Measurements from ENCODE around the gene ARHGEF10L. TPM values are rescaled to one million over a fixed set of nuclear protein-coding genes. Genes with fewer than 3 reads are reported as not detected.

ARHGEF10L gene
- polyA plus RNA-seq, 1 donor (not counting 4 experiments of a cell fraction or from before 2014, with no cell fraction given), result 2.4 TPM

GRCh38 chr1:17664322-17664721, 124.8 kb downstream of the ARHGEF10L start:
- Histone ChIP-seq H3K27ac (ENCODE audit: control insufficient read depth, insufficient read depth, low read length) (no peak overlapping the region), H3K4me1 (ENCODE audit: control insufficient read depth, extremely low read depth, insufficient read depth, low read length) (no peaks in the 10 kb centered on the region), H4K20me1 (ENCODE audit: control insufficient read depth, extremely low read depth, insufficient read depth, low read length) (no peaks in the 10 kb centered on the region), H3K9me3 (ENCODE audit: control insufficient read depth, low read depth, low read length) (no peaks in the 10 kb centered on the region), H3K79me2 (ENCODE audit: control insufficient read depth, insufficient read depth, low read length) (no peaks in the 10 kb centered on the region), H3K9ac (ENCODE audit: control insufficient read depth, extremely low read depth, insufficient read depth, low read length) (no peak overlapping the region), H3K4me2 (ENCODE audit: control insufficient read depth, extremely low read depth, insufficient read depth, low read depth, low read length) (no peak overlapping the region), H3K27me3 (ENCODE audit: control insufficient read depth, extremely low read depth, insufficient read depth, low read length) (no peaks in the 10 kb centered on the region), H2AFZ (ENCODE audit: control insufficient read depth, low read length) (no peak overlapping the region), H3K9me1 (ENCODE audit: control insufficient read depth, extremely low read depth, insufficient read depth, low read length) (no peaks in the 10 kb centered on the region), H3K36me3 (ENCODE audit: control insufficient read depth in 2 of 2, extremely low read depth in 1 of 2, insufficient read depth in 2 of 2, low read length in 2 of 2) (peaks cover 0 to 4% of the 10 kb centered on the region in 2 experiments), H3K4me3 (ENCODE audit: control insufficient read depth in 2 of 3, extremely low read depth in 1 of 3, insufficient read depth in 2 of 3, low read depth in 1 of 3, low read length in 3 of 3) (no peak overlapping the region)
- DNase-seq (ENCODE audit: low read depth, low spot score) (no peak), FAIRE-seq (no peak)
- TF ChIP-seq EZH2 (IDR thresholded peaks at IDR 0.05; ENCODE audit: low read length) (no peak), CTCF (optimal IDR thresholded peaks at IDR 0.05 in 1 of 3, IDR thresholded peaks at IDR 0.05 in 1 of 3, conservative IDR thresholded peaks at IDR 0.05 in 1 of 3; ENCODE audit: extremely low read depth in 1 of 3, insufficient read depth in 2 of 3, low read length in 3 of 3) (peak in 1 of 3 experiments; percentile 13)
- dilution Hi-C loops (cut with MboI; ENCODE audit: extremely low pct_ligation_motif_present, low sequenced_read_pairs), result no loop called here

- DNase-seq (ENCODE audit: low read depth, low spot score), result no peak
- TF ChIP-seq CTCF (optimal IDR thresholded peaks at IDR 0.05 in 1 of 3, IDR thresholded peaks at IDR 0.05 in 1 of 3, conservative IDR thresholded peaks at IDR 0.05 in 1 of 3; ENCODE audit: extremely low read depth in 1 of 3, insufficient read depth in 2 of 3, low read length in 3 of 3) (no peak), EZH2 (IDR thresholded peaks at IDR 0.05; ENCODE audit: low read length) (no peak)
- H3K4me2 ChIP-seq (ENCODE audit: control insufficient read depth, extremely low read depth, insufficient read depth, low read depth, low read length), result no peak overlapping the region
- no peak overlapping the region for H3K27ac ChIP-seq (ENCODE audit: control insufficient read depth, insufficient read depth, low read length)
- no peaks in the 10 kb centered on the region for H3K27me3 ChIP-seq (ENCODE audit: control insufficient read depth, extremely low read depth, insufficient read depth, low read length)
- no peaks in the 10 kb centered on the region for H3K4me1 ChIP-seq (ENCODE audit: control insufficient read depth, extremely low read depth, insufficient read depth, low read length)
- no peak overlapping the region for H3K9ac ChIP-seq (ENCODE audit: control insufficient read depth, extremely low read depth, insufficient read depth, low read length)
- H2AFZ ChIP-seq (ENCODE audit: control insufficient read depth, low read length), result no peak overlapping the region
- H3K9me3 ChIP-seq (ENCODE audit: control insufficient read depth, low read depth, low read length), result no peaks in the 10 kb centered on the region
- FAIRE-seq, result no peak
- H3K4me3 ChIP-seq (ENCODE audit: control insufficient read depth in 2 of 3, extremely low read depth in 1 of 3, insufficient read depth in 2 of 3, low read depth in 1 of 3, low read length in 3 of 3), result no peak overlapping the region
- peaks cover 0 to 4% of the 10 kb centered on the region in 2 experiments for H3K36me3 ChIP-seq (ENCODE audit: control insufficient read depth in 2 of 2, extremely low read depth in 1 of 2, insufficient read depth in 2 of 2, low read length in 2 of 2)
- no peaks in the 10 kb centered on the region for H4K20me1 ChIP-seq (ENCODE audit: control insufficient read depth, extremely low read depth, insufficient read depth, low read length)
- no peaks in the 10 kb centered on the region for H3K9me1 ChIP-seq (ENCODE audit: control insufficient read depth, extremely low read depth, insufficient read depth, low read length)
- no peaks in the 10 kb centered on the region for H3K79me2 ChIP-seq (ENCODE audit: control insufficient read depth, insufficient read depth, low read length)
- dilution Hi-C loops (cut with MboI; ENCODE audit: extremely low pct_ligation_motif_present, low sequenced_read_pairs), result no loop called here
Observed at GRCh38 chr1:17665054-17665453, 125.6 kb downstream of the ARHGEF10L start.

All from keratinocyte (primary cell).